GM21576 (cell line): ENCODE results near the gene DECR2.
"Not testable (repeated sequence)": the region's sequence is repeated elsewhere in the genome, so short reads cannot be mapped to it uniquely, and the experiment has no call there.

Experiments used
- ATAC-seq: cut with Tn5 transposase; IDR thresholded peaks from one replicate; pipeline ENCODE4 v1.9.1; 2021; ENCODE audit warnings: mild to moderate bottlenecking, moderate library complexity; ENCODE audit not compliant: unreplicated experiment

The DECR2 gene

DNA sequence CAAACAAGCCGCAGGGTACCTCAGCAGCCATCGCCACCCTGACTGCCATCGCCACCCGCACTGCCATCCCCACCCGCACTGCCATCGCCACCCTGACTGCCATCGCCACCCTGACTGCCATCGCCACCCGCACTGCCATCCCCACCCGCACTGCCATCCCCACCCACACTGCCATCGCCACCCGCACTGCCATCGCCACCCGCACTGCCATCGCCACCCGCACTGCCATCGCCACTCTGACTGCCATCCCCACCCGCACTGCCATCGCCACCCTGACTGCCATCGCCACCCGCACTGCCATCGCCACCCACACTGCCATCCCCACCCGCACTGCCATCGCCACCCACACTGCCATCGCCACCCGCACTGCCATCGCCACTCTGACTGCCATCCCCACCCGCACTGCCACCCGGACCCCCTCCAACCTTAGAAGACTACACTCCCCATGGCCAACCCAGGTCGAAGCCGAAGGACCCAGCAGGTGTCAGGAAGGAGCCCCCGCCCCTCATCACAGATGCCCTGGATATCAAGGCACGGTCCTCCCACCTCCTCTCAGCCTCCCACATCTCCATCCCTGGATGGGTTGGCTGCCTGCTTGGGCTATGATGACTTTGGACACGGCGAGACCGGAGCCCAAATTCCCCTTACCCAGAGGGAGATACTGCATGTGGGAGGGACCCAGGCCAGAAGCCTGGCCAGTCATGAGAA lies 23.4 kb upstream of the DECR2 start:
- not testable (repeated sequence) for ATAC-seq

GRCh38 chr16:378821-379182 lies 22.9 kb upstream of the DECR2 start:
- ATAC-seq: no peak

GRCh38 chr16:379183-379960 lies 22.3 kb upstream of the DECR2 start:
- no peak for ATAC-seq

DNA sequence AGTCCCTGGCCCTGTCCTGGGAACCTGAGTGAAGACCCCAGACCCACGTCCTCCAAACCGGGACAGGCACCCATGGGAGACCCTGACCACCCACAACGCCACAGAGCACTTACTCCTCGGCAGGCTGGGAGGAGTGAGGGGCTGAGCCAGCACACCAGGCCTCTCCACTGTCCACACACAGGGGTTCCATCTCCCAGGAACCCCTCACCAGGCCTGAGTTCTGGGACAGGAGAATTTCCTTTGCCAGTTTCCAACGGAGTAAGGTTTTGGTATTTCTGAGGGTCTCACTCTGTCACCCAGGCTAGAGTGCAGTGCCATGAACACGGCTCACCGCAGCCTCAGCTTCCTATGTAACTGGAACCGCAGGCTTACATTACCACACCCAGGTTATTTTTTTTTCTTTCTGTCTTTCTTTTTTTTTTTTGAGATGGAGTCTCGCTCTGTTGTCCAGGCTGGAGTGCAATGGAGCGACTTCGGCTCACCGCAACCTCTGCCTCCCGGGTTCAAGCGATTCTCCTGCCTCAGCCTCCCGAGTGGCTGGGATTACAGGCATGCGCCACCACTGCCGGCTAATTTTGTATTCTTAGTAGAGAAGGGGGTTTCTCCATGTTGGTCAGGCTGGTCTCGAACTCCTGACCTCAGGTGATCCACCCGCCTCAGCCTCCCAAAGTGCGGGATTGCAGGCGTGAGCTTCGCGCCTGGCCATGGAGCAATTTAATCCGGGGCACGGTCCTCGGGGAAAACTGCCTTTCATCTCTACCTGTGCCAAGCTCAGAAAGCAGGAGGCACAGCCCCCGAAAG lies 21.5 kb upstream of the DECR2 start:
- ATAC-seq: no peak

- ATAC-seq: no peak
Measured at GRCh38 chr16:380762-381011, 21.0 kb upstream of the DECR2 start.

- peak; percentile 18 for ATAC-seq
Measured at GRCh38 chr16:381012-381788, 20.5 kb upstream of the DECR2 start.

- ATAC-seq: peak; percentile 37
Measured at GRCh38 chr16:381789-382717, 19.6 kb upstream of the DECR2 start, which contains the start of gene PGAP6. PGAP6 (minus strand) TSS chr16:381978; CDS start chr16:381821, 157 bp downstream.

GRCh38 chr16:383326-384051 lies 18.2 kb upstream of the DECR2 start:
- ATAC-seq: no peak

DNA sequence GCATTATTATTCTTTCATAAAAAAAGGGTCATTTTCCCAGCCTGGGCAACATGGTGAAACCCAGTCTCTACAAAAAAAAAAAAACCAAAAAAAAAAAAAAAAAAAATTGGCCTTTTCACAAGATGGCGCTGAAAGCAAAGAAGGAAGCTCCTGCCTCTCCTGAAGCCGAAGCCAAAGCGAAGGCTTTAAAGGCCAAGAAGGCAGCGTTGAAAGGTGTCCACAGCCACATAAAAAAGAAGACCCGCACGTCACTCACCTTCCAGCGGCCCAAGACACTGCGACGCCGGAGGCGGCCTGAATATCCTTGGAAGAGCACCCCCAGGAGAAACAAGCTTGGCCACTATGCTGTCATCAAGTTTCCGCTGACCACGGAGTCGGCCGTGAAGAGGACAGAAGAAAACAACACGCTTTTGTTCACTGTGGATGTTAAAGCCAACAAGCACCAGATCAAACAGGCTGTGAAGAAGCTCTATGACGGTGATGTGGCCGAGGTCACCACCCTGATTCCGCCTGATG lies 15.0 kb upstream of the DECR2 start:
- ATAC-seq: no peak

DNA sequence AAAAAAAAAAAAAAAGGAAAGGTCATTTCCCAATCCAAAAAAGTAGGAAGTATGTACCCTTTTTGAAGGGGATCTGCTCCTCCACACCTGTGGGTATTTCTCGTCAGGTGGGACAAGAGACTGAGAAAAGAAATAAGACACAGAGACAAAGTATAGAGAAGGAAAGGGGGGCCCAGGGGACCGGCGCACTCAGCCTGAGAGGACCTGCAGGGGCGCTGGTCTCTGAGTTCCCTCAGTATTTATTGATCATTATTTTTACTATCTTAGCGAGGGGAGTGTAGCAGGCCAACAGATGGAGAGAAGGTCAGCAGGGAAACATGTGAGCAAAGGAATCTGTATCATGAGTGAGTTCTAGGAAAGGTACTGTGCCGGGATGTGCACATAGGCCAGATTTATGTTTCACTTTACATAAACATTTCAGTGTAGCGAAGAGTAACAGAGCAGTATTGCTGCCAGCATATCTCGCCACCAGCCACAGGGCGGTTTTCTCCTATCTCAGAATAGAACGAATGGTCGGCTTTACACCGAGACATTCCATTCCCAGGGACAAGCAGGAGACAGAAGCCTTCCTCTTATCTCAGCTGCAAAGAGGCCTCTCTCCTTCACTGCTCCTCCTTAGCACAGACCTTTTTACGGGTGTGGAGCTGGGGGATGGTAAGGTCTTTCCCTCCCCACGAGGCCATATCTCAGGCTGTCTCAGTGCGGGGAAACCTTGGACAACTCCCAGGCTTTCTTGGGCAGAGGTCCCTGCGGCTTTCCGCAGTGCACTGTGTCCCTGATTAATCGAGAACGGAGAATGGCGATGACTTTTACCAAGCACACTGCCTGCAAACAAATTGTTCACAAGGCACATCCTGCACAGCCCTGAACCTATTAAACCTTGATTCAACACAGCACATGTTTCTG lies 13.7 kb upstream of the DECR2 start:
- ATAC-seq: not testable (repeated sequence)

DNA sequence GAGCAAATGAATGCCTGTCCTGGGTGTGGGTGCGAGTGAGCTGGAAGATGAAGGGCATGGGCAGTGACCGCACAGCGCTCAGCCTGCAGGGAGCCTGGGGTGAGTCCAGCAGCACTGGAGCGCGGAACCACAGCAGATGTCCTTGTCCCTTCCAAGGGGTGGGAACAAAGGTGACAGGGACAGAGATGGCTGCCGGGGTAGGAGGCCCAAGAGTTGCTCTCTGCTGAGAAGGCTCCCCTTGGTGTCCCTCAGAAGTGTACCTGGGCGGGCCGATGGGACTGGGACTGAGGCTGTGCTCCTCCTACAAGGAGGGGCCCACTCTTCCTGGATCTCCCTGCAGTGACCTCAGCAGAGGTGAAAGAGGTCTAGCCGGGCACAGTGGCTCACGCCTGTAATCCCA lies 12.3 kb upstream of the DECR2 start:
- ATAC-seq: no peak

GRCh38 chr16:391885-392335 lies 9.8 kb upstream of the DECR2 start:
- ATAC-seq: no peak

DNA sequence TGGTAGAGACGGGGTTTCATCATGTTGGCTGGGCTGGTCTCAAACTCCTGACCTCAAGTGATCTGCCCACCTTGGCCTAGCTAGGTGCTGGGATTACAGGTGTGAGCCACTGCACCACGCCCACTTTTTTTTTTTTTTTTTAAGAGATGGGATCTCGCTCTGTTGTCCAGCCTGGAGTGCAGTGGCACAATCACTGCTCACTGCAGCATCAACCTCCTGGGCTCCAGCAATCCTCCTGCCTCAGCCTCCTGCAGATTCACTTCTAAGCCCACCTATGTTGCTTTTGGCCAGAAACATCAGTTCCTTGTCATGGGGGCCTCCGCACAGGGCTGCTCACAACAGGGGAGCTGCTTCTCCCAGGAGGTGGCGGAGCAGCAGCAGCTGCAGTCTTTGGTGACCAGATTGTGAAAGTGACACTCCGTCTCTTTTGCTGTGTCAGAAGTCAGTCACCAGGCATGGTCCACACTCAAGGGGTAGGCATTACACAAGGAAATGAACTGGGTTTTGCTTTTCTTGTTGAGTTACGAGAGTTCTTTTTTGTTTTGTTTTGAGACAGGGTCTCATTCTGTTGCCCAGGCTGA lies 9.1 kb upstream of the DECR2 start:
- no peak for ATAC-seq

GRCh38 chr16:396199-396598 lies 5.5 kb upstream of the DECR2 start:
- no peak for ATAC-seq

DNA sequence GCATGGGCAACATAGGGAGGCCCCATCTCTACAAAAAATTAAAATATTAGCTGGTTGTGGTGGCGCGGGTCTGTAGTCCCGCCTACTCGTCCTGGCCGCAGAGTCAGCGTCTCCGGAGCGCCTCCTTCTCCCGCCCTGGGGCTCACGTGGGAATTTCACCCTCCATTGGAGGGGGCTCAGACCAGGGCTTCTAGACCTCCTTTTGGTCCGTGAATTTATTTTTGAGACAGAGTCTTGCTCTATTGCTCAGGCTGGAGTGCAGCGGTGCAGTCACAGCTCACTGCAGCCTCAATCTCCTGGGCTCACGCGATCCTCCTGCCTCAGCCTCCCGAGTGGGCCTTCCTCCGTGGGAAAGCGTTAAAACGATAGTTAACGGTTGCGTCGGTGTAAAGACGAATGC lies 5.1 kb upstream of the DECR2 start:
- no peak for ATAC-seq

DNA sequence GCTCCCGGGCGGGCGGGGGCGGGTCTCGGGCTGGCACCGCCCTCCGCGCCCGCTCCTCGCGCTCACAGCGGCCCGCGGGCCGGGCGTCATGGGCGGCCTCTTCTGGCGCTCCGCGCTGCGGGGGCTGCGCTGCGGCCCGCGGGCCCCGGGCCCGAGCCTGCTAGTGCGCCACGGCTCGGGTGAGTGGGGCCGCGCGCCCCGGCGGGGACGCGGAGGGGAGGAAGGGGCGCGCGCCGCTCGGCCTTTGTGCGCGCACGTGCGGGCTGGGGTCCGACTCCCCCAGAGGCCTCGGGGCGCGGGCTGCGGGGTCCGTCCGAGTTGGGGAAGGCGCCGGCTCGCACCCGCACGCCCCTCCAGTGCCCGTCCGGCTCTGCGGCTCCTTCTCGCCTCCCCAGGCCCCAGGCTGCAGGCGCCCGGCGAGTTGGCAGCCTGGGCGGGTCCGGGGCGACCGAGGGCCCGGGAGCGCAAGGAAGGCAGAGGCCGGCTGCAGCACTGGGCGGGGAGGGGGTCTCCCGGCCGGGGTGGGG lies 4.5 kb upstream of the DECR2 start, which contains the start of gene NME4:
TSS of gene NME4 (plus strand) at position 65 of the 527 bp plus-strand sequence. CDS start at position 89, 24 bp downstream.
- ATAC-seq: no peak

DNA sequence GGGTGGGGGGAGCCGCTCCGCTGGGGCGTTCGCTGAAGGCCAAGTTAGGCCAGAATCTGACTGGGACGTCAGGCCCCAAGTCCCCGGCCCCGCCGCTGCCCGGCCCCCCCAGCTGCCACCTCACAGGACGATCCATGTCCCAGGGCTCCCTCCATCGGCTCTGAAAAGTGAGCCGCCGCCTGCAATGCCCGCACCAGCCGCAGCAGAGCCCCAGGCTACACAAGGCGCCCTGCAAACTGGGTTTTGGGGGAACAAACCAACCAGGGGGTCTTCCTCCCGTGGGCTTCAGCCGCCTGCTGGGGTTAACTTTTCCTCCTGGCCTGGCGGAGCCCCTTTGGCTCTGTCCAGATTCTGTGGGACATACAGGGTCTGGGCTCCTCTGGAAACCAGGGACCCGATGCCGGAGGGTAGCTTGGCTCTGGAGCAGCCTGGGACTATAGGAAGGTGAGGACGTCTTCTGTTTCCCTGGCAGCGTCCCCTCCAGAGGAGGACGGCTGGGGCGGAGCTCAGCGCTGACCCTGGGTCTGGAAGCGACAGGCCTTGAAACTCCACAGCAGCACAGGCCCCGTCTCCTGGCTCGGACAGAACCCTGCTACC lies 3.9 kb upstream of the DECR2 start:
- ATAC-seq: no peak
